Measurements from ENCODE around the gene ZBTB42. TPM values are rescaled to one million over a fixed set of nuclear protein-coding genes. Genes with fewer than 3 reads are reported as not detected.

Gene ZBTB42
- 3.9 and 5.2 TPM in 2 replicates for total RNA-seq

GRCh38 chr14:104800771-104801519 is at the start of gene ZBTB42:
Gene ZBTB42, plus strand, starts transcription at chr14:104801101. Its CDS starts 97 bp downstream, at chr14:104801198.
- no peak for DNase-seq (ENCODE audit: low read depth, low spot score)

- no peak for DNase-seq (ENCODE audit: low read depth, low spot score)
Measured at GRCh38 chr14:104751539-104752422, 49.1 kb upstream of the ZBTB42 start.

- no peak for DNase-seq (ENCODE audit: low read depth, low spot score)
Measured at GRCh38 chr14:104752423-104752734, 48.5 kb upstream of the ZBTB42 start.

- peak; percentile 98 for DNase-seq (ENCODE audit: low read depth, low spot score)
Measured at GRCh38 chr14:104752735-104753527, 48.0 kb upstream of the ZBTB42 start, which contains the start of gene SIVA1. Gene SIVA1, plus strand, starts transcription at chr14:104753147. Its CDS starts 55 bp downstream, at chr14:104753202.

- DNase-seq (ENCODE audit: low read depth, low spot score) = no peak
Measured at GRCh38 chr14:104753528-104754212, 47.2 kb upstream of the ZBTB42 start.

GRCh38 chr14:104754213-104754851 is 46.6 kb upstream of the ZBTB42 start:
- DNase-seq (ENCODE audit: low read depth, low spot score) = no peak

- no peak for DNase-seq (ENCODE audit: low read depth, low spot score)
Measured at GRCh38 chr14:104755621-104756020, 45.3 kb upstream of the ZBTB42 start.

- no peak for DNase-seq (ENCODE audit: low read depth, low spot score)
Measured at GRCh38 chr14:104756477-104757237, 44.2 kb upstream of the ZBTB42 start.

- no peak for DNase-seq (ENCODE audit: low read depth, low spot score)
Measured at GRCh38 chr14:104757238-104757585, 43.7 kb upstream of the ZBTB42 start.

- no peak for DNase-seq (ENCODE audit: low read depth, low spot score)
Measured at GRCh38 chr14:104757681-104758392, 43.1 kb upstream of the ZBTB42 start.

GRCh38 chr14:104758981-104759969 is 41.6 kb upstream of the ZBTB42 start:
- DNase-seq (ENCODE audit: low read depth, low spot score) = no peak

- no peak for DNase-seq (ENCODE audit: low read depth, low spot score)
Measured at GRCh38 chr14:104765517-104765916, 35.4 kb upstream of the ZBTB42 start.

- DNase-seq (ENCODE audit: low read depth, low spot score) = no peak
Measured at GRCh38 chr14:104766256-104766862, 34.5 kb upstream of the ZBTB42 start.

GRCh38 chr14:104766863-104767633 is 33.9 kb upstream of the ZBTB42 start:
- no peak for DNase-seq (ENCODE audit: low read depth, low spot score)

- no peak for DNase-seq (ENCODE audit: low read depth, low spot score)
Measured at GRCh38 chr14:104767634-104767918, 33.3 kb upstream of the ZBTB42 start.

- peak; percentile 33 for DNase-seq (ENCODE audit: low read depth, low spot score)
Measured at GRCh38 chr14:104768437-104769323, 32.2 kb upstream of the ZBTB42 start.

Data from pulmonary artery endothelial cell (primary cell).